CD4-positive, alpha-beta T cell treated with Interleukin-6 at 100 ng/mL for 8 hours (primary cell): Measurements from ENCODE around the gene PAN2.
A peak's percentile ranks its signal among the peaks of the same experiment; 100 is the strongest.
"Not testable (repeated sequence)": the region's sequence is repeated elsewhere in the genome, so short reads cannot be mapped to it uniquely, and the experiment has no call there.

Experiments
- DNase-seq: peaks from one replicate; pipeline ENCODE4 v3.0.0-alpha.2; 2020; ENCODE audit warnings: mixed read lengths, low spot score

Gene PAN2, protein sequence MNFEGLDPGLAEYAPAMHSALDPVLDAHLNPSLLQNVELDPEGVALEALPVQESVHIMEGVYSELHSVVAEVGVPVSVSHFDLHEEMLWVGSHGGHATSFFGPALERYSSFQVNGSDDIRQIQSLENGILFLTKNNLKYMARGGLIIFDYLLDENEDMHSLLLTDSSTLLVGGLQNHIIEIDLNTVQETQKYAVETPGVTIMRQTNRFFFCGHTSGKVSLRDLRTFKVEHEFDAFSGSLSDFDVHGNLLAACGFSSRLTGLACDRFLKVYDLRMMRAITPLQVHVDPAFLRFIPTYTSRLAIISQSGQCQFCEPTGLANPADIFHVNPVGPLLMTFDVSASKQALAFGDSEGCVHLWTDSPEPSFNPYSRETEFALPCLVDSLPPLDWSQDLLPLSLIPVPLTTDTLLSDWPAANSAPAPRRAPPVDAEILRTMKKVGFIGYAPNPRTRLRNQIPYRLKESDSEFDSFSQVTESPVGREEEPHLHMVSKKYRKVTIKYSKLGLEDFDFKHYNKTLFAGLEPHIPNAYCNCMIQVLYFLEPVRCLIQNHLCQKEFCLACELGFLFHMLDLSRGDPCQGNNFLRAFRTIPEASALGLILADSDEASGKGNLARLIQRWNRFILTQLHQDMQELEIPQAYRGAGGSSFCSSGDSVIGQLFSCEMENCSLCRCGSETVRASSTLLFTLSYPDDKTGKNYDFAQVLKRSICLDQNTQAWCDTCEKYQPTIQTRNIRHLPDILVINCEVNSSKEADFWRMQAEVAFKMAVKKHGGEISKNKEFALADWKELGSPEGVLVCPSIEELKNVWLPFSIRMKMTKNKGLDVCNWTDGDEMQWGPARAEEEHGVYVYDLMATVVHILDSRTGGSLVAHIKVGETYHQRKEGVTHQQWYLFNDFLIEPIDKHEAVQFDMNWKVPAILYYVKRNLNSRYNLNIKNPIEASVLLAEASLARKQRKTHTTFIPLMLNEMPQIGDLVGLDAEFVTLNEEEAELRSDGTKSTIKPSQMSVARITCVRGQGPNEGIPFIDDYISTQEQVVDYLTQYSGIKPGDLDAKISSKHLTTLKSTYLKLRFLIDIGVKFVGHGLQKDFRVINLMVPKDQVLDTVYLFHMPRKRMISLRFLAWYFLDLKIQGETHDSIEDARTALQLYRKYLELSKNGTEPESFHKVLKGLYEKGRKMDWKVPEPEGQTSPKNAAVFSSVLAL

DNA sequence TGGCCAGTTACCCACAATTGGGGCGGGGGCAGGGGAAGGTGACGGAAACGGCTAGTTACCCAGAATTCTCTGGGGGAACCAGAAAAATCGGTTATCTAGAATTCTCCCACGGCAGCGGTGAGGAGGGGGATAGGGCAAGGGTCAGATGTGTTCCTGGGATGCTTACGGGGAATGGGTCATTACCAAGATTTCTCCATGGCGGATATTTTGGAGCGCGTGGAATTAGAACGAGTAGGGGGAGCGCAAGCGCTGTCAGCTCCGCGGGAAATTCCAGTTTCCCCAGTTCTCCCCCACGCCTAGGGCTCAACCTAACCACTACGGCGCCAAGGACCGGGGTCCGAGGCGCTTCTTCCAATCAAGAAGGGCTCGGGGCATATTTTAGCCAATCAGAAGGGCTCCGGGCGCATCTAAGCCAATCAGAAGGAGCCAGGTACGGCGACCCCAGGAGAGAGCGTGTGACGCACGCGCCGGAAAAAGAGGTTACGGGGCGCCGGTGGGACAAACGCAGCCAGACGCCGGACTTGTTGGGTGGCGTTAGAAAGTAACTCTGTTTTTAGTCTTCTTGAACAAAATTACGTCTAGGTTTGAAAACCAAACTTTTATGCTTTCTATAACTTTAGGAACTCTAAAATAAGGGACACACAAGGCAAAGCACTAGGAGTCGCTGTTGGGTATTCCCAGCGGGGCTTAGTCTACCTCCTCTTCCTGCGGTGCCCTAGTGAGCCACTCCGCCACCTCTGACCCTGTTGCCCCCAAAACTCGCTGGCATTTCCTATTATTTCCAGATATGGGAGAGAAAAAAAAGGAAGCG lies at the start of gene PAN2:
PAN2 (minus strand) TSS at position 322 of the 811 bp plus-strand sequence. CDS start 906 bp downstream, outside the sequence.
- DNase-seq: peak; percentile 94

DNA sequence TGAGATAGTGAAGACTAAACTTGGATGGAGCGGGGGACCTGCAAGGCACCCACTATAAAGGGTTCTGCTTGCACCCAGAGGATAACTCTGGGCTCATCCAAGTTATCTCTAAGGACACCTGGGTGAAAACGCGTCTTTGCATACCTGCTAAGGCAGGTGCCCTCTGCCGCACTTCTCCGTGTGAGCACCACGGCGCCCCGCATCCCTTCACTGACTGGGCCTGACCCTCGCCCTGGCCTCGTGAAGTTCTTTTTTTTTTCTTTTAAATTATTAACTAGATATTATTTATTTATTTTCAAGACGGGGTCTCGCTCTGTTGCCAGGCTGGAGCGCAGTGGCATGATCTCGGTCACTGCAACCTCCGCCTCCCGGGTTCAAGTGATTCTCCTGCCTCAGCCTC lies 48.8 kb upstream of the PAN2 start:
- no peak for DNase-seq

- DNase-seq: no peak
These were observed 44.2 kb upstream of the PAN2 start for GRCh38 chr12:56377989-56378316.

DNA sequence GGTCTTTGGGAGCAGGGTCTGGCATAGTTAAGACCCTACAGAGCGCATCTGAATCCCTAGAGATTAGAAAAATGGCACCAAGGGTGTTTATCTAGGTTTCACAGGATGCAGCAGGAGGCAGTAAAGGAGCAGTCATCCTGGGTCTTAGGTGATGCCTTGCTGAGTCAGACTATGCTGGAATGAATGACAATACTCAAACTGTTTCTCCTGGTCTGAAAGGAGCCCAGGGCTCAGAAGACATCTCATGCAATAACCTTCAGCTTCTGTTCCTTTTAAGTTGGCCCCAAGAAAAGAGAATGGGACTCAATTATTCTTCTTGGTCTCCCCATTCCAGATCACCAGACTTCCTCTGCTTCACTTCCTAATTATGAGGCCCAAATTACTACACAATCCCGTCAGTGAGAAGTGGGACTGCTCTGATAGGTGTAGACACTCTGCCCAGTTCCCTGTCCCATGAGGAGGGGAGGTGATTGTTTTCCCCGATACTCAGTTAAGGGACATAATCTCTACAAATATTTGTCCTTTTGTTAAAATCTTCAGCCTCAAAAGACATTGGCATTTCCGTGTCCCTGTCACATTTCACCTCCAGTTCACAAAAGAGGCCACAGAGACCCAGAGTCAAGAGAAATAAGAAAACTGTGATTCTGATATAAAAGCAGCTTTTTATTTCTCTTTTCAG lies 43.6 kb upstream of the PAN2 start:
- DNase-seq: no peak

- DNase-seq: no peak
These were observed 42.0 kb upstream of the PAN2 start for GRCh38 chr12:56375598-56376434.

DNA sequence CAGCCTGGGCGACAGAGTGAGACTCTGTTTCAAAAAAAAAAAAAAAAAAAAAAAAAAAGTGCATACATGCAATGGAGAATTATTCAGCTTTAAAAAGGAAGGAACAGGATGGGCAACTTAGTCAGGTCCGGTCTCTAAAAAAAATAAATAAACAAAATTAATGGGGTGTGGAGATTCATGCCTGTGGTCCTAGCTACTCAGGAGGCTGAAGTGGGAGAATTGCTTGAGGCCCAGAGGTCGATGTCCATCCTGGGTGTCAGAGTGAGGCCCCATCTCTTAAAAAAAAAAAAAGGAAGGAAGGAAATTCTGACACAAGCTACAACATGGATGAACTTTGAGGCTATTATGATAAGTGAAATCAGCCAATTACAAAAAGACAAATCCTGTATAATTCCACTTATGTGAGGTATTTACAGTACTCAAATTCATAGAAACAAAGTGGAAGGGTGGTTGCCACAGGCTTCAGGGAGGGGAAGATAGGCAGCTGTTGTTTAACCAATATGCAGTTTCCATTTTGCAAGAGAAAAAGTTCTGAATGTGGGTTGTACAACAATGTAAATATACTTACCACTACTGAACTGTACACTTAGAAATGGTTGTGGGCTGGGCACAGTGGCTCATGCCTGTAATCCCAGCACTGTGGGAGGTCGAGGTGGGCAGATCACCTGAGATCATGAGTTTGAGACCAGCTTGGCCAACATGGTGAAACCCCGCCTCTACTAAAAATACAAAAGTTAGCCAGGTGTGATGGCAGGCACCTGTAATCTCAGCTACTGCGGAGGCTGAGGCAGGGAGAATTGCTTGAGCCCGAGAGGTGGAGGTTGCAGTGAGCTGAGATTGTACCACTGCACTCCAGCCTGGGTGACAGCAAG lies 41.2 kb upstream of the PAN2 start:
- no peak for DNase-seq

DNA sequence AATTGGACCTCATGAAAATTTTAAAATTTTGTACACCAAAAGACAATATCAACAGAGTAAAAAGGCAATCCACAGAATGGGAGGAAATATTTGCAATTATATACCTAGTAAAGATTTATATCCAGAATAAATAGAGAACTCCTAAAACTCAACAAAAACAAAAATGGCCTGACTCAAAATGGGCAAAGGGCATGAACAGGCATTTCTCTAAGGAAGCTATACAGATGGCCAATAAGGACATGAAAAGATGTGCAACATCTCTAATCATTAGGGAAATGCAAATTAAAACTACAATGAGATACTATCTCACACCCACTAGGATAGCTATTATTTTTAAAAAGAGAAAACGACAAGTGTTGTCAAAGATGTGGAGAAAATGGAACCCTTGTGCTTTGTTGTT lies 39.7 kb upstream of the PAN2 start:
- no peak for DNase-seq

DNA sequence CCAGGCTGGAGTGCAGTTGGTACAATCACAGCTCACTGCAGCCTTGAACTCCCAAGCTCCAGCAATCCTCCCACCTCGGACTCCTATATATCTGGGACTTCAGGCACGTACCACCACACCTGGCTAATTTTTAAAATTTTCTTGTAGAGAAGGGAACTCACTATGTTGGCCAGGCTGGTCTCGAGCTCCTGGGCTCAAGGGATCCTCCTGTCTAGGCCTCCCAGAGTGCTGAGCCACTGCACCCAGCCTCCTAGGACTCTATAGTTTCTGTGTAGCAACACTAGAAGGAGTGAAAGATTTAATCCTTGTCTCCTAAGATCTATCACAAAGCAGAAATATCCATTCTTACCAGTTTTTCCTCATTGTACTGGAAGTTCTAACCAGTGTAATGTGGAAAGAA lies 33.1 kb upstream of the PAN2 start:
- DNase-seq: no peak

- DNase-seq: no peak
These were observed 28.6 kb upstream of the PAN2 start, which contains the start of gene APOF for GRCh38 chr12:56362130-56363059. Gene APOF, minus strand, starts transcription at chr12:56362857. Its CDS starts 112 bp downstream, at chr12:56362745.

DNA sequence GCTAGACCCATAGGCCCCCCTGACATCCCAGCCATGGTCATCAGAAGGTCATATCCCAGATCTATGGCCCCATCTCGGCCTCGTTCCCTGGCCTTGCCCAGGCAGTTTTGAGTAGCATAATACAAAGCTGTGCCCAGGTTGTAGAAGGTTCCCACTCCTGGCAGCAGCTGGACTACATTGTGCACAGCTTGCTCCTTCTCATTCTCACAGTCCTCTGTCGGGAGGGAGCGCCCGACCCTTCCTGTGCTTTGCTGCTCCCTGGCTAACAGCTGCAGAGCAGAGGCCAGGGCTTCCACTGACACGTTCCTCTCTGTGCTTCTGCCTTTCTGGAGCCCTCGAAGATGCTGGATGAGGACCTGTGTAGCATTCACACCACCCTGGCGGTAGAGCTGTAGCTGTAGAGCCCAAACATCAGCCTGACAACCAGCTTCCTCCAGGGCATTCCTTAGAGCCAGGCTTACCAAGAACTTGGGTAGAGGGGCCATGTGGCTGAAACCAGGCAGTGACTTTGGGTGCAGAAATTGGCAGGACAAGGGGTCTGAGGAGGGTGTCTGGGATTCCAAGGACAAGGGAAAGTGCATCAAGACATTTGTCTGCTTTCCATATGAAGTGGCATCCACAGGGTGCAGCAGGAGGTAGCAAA lies 27.8 kb upstream of the PAN2 start:
- DNase-seq: no peak

DNA sequence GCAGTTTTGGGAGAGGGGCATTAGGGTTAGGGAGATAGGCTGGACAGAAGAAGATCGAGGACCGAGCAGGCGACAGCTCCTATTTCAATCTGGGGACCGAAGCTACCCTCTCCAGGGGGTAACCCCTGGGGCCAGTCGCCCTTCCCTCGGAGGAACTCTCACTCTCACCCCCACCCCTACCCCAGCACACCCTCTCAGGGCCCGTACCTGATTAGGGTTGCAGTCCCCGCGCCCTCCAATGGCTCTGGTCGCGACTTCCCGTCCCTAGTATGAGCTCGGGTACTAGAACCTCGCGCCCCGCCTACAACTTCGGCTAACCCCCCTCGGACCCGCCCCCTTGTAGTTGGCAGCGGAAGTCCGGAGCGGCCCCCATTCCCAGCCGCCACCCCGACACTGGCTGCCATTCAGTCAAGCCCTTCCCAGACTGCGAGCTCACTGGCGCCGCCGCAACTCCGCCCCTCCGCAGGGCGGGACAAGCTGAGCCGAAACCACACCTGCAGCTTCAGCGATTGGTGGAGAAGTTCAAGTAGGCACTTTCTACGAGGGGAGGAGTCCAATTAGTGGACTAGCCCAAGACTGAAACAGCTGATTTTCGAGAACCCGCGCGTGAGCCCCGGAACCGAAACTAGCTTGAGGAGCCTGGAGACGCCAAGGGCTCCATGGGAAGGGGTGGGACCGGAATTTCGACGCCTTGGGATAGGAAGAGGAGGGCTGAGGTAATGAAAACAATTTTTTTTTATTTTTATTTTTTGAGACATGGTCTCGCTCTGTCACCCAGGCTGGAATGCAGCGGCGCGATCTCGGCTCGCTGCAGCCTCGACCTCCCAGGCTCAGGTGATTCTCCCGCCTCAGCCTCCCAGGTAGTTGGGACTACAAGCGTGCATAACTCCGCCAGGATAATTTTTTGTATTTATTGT lies 26.3 kb upstream of the PAN2 start, which contains the start of gene STAT2:
STAT2 (minus strand) TSS at position 257 of the 917 bp plus-strand sequence. CDS start 3,536 bp downstream, outside the sequence.
- peak; percentile 100 for DNase-seq

DNA sequence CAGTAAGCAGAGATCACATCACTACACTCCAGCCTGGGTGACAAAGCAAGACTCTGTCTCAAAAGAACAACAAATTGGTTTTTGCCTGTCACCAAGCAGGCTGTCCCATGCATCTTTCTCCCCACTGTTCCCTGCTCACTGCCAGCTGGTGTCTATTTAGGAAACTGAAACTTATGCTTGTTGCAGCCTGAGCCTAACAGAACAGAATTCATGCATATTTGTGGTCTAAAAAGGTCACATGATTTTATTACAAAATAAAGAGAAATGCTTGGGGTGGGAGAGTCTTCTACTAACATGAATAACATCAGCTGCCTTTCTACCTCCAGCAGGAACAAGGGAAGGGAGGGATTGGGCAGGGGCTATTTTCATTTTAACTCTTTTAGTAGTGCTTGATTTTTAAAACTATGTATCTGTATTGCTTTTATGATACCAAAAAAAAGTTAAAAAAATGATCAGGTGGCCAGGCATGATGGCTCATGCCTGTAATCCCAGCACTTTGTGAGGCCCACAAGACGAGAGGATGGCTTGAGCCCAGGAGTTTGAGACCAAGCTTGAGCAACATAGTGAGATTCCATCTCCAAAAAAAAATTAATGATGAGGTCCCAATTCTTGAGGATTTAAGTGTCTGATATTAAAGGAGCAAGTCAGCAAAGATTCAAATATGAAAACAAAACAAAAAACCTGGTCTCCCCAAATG lies 25.2 kb upstream of the PAN2 start:
- no peak for DNase-seq

- DNase-seq: no peak
These were observed 17.5 kb upstream of the PAN2 start for GRCh38 chr12:56351325-56351724.

- DNase-seq: no peak
These were observed 16.9 kb upstream of the PAN2 start for GRCh38 chr12:56350662-56351061.

DNA sequence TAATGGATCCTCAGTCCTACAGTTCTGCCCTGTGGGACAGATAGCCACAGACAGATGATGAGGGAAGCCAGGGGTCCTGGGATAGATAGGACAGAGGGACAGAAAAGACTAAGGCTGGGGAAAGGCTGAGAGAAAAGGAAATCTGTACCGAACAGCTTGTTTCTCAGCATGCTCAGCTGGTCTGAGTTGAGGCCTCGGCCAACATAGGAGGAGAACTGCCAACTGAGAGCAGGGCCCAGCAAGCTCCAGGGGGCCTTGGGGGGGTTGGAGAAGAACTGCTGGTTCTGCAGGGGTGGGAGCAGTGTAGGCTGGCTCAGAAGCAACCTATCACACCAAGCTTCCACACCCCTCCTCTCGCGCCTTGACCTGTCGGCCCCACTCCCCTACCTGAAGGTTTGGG lies 15.0 kb upstream of the PAN2 start:
- no peak for DNase-seq

GRCh38 chr12:56347255-56347654 lies 13.5 kb upstream of the PAN2 start:
- not testable (repeated sequence) for DNase-seq
